ACHN (cell line): Measurements from ENCODE around the gene KCTD8.

Experiments
- DNase-seq: peaks from one replicate; pipeline ENCODE4 v3.0.0-alpha.2; 2015
- in situ Hi-C: cut with HindIII; loops from 2 replicates; pipeline ENCODE4 v1.10.0; 2017; ENCODE audit warnings: low sequenced_read_pairs, low pct_ligation_motif_present, low pct_unique_long_range_greater_than_20kb

KCTD8 gene

GRCh38 chr4:44354172-44354571 lies 94.4 kb downstream of the KCTD8 start:
- no peak for DNase-seq
- in situ Hi-C loops, result no loop called here

GRCh38 chr4:44351069-44351468 lies 97.5 kb downstream of the KCTD8 start:
- in situ Hi-C loops, result no loop called here
- no peak for DNase-seq

GRCh38 chr4:44342800-44343199 lies 105.8 kb downstream of the KCTD8 start:
- DNase-seq, result no peak
- in situ Hi-C loops, result no loop called here

GRCh38 chr4:44326741-44327140 lies 121.9 kb downstream of the KCTD8 start:
- no peak for DNase-seq
- in situ Hi-C loops, result no loop called here

- DNase-seq, result no peak
- in situ Hi-C loops, result no loop called here
Observed at GRCh38 chr4:44320833-44321232, 127.8 kb downstream of the KCTD8 start.

- in situ Hi-C loops, result no loop called here
- DNase-seq, result no peak
Observed at GRCh38 chr4:44319129-44319528, 129.5 kb downstream of the KCTD8 start.

- in situ Hi-C loops, result no loop called here
- DNase-seq, result no peak
Observed at GRCh38 chr4:44313702-44314101, 134.9 kb downstream of the KCTD8 start.

GRCh38 chr4:44287505-44287904 lies 161.1 kb downstream of the KCTD8 start:
- no peak for DNase-seq
- in situ Hi-C loops, result no loop called here

- in situ Hi-C loops, result no loop called here
- DNase-seq, result no peak
Observed at GRCh38 chr4:44279469-44279868, 169.1 kb downstream of the KCTD8 start.

- DNase-seq, result no peak
- in situ Hi-C loops, result no loop called here
Observed at GRCh38 chr4:44279066-44279465, 169.5 kb downstream of the KCTD8 start.

GRCh38 chr4:44257461-44257860 lies 191.1 kb downstream of the KCTD8 start:
- DNase-seq, result no peak
- in situ Hi-C loops, result no loop called here

- in situ Hi-C loops, result no loop called here
- DNase-seq, result peak; percentile 9
Observed at GRCh38 chr4:44256414-44256813, 192.2 kb downstream of the KCTD8 start.

GRCh38 chr4:44237643-44238042 lies 211.0 kb downstream of the KCTD8 start:
- in situ Hi-C loops, result no loop called here
- no peak for DNase-seq

- DNase-seq, result no peak
- in situ Hi-C loops, result no loop called here
Observed at GRCh38 chr4:44235897-44236296, 212.7 kb downstream of the KCTD8 start.

GRCh38 chr4:44232262-44232661 lies 216.3 kb downstream of the KCTD8 start:
- no peak for DNase-seq
- in situ Hi-C loops, result no loop called here

- no peak for DNase-seq
- in situ Hi-C loops, result no loop called here
Observed at GRCh38 chr4:44231006-44231405, 217.6 kb downstream of the KCTD8 start.

- DNase-seq, result no peak
- in situ Hi-C loops, result no loop called here
Observed at GRCh38 chr4:44228326-44228725, 220.3 kb downstream of the KCTD8 start.

- no peak for DNase-seq
- in situ Hi-C loops, result no loop called here
Observed at GRCh38 chr4:44221407-44221806, 227.2 kb downstream of the KCTD8 start.

- in situ Hi-C loops, result no loop called here
- DNase-seq, result no peak
Observed at GRCh38 chr4:44210750-44211149, 237.9 kb downstream of the KCTD8 start.

- in situ Hi-C loops, result no loop called here
- no peak for DNase-seq
Observed at GRCh38 chr4:44196796-44197195, 251.8 kb downstream of the KCTD8 start.

- DNase-seq, result no peak
- in situ Hi-C loops, result no loop called here
Observed at GRCh38 chr4:44194365-44194764, 254.2 kb downstream of the KCTD8 start.
